COLO668 (cell line): ENCODE measurements around the gene NFATC1.
"Not testable (repeated sequence)": the region's sequence is repeated elsewhere in the genome, so short reads cannot be mapped to it uniquely, and the experiment has no call there.

Source experiments
- DNase-seq: peaks from one replicate; lab custom pipeline; 2025; ENCODE audit not compliant: unreplicated experiment; lab: John Stamatoyannopoulos, UW

NFATC1 gene

DNA sequence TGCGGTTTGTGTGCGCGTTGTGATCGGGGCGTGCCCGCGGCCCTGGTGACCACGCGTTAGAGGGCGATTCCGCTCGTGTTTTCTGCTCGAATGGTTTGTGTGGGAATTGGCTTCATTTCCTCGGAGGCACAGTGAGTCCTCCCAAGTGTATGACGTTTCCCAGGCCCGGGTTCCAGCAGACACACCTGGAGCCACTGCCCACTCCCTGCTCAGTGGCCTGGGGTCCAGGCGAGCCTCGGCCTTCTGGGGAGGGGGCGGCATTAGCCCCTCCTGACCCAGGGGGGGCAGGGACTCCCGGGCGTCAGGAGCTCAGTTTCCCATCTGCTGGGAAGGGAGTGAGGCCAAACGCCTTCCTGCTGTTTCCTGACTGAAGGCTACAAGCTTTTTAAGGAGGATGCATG, 92.1 kb downstream of the NFATC1 start:
- DNase-seq: no peak

DNA sequence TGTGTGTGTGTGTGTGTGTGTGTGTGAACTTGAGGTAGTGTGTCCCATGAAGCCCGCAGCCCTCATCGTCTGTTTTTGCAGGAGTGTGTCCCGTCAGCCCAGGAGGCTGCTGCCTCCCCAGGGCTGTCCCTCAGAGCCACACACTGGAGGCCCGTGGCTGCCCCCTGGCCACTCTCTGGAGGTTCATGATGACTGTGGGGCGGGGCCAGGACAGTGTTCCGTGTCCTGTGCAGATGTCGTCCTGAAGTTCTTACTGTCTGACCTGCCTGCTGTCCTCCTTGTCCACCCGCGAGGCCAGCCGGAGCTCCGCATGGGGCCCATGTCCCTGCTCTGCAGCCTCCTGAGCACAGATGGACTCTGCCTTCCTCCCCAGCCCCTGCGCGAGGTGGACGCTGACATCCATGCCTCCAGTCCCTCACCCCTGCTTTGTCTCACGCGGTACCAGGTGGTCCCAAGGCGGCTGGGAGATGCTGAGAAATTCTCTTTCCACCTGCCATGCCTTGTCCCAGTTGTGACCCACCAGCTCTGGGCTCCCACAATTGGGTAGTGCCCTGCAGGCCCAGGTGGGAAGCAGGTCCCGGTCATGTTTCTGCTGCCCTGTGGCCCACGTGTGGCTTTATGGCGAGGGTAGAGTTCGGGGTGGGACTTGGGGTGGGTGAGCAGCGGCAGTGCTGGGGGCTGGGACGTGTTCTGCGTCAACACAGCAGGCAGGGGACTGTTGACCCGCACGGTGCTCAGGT, 92.8 kb downstream of the NFATC1 start:
- no peak for DNase-seq

DNA sequence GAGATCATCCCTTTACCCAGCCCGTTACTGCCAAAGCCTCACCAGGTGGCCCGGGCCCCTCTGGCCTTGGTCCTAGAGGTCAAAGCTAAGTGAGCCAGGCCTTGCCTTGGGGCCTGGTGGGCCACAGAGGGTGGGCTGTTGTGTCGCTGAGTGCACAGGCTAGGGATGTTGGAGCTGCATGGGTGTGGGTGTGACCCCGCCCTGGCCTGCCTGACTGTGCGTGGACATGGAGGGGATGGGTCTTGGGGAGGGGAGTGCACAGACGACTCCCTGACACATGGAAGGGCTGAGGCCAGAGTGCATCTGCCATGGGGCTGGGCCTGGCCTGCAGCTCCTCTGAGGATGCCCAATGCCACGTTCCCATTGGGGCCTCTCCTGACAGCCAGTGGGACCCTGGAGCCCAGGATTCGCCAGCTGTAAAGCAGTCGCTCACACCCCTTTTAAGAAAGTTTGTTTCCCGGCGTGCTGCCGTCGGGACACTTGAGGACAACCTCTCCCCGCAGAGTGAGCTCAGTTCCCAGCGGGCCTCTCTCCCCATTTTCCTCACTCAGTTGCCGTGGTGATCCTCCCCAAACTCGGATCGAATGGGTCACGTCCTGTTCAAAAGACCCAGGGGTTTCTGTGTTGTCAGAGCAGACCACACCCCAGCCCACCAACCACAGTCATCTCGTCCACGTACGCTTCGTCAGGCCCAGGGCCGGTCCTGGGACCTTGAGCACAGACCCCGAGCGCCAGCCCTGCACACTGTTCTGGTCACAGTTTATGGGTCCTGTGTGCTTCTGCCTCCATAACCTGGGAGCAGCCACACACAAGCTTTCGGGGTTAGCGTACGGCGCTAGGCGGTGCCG, 93.5 kb downstream of the NFATC1 start:
- no peak for DNase-seq

DNA sequence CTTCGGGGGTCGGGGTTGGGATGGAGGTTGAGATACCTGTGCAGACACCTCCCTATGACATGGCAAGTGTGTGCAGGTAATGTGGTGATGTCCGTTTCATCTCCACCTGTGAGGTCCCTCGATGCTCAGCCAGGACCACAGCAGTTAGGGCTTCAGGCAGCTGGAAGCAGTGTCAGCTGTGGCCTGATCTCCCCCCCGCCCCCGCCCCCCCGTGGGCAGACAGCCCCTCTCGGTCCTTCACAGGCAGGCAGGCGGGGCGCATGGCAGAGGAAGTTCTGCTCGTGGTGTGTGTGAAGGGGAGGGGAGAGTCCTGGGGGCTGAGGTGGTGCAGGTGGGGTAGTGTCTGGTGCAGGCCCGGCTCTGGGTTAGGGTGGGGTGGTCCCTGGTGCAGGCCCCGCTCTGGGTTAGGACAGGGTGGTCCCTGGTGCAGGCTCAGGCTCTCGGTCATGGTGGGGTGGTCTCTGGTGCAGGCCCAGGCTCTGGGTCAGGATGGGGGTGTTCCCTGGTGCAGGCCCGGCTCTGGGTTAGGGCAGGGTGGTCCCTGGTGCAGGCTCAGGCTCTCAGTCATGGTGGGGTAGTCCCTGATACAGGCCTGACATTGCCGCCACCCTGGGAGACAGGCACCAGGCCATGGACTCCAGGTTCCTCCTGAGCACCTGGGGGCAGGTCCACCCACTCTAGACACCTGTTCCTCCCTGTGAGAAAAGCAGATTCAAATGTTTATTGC, 94.3 kb downstream of the NFATC1 start:
- no peak for DNase-seq

DNA sequence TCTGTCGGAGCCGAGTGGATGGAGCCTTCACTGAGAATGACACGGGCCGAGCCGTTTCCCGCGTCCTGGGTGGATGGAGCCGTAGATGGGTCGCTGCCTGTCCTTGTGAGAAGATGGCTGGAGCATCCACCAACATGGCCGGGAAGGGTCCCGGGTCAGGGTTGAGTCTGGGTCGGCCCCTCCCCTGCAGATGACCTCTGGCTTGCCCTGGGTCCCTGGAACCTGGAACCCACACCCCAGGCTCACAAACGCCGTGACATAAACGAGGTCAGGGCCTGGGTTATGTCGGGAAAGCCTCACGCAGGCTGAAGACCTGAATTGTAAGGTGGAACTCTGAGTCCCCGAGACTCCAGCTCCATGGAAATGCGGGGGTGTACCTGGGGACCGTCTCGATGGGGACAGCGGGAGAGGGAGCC, 94.9 kb downstream of the NFATC1 start:
- no peak for DNase-seq

DNA sequence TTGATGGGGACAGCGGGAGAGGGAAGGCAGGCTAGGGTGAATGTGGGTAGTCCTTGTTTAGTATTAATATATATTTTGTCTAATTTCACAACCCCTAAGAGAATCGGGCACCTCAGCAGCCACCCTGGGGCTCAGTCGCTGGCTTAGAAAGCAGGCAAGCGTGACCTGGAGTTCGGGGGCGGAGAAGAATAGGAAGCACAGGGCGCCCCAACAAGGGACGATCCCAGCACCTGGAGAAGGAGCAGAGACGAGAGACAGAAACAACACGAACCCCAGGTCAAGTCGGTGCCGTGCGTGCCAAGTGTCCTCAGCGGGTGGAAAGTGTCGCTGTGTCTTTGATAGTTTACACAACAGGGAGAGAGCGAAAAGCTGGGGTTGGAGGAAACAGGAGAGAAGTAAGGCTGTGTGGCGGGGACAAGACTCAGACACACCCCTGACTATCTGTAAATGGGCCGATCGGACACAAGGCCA, 95.4 kb downstream of the NFATC1 start:
- no peak for DNase-seq

DNA sequence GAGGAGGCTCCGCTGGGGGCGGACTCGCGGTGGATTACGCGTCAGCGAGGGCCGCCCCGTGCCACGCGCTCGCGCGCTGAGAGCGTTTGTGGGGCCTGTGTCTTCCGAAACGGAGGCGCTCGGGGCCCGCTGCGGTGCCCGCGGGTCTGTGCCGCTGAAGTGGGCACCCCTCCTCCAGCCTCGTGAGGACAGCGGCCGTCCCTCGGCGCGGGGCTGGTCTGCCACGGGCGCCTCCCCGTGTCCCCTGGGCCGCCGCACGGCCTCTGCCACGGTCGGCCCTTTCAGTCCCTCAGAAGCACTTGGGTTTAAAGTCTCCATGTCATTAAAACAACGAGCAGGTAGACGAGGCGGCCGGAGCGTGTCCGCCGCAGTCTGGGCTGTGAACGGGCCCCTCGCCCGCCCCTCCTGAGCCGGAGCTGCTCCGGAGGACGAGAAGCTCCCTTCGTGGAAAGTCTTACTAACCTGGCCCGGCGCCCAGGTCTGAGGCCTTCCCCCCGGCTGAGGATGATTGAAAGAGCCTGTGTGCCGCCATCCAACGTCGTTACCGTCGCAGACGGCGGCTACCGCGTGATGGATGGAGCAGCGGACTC, 97.6 kb downstream of the NFATC1 start:
- no peak for DNase-seq

DNA sequence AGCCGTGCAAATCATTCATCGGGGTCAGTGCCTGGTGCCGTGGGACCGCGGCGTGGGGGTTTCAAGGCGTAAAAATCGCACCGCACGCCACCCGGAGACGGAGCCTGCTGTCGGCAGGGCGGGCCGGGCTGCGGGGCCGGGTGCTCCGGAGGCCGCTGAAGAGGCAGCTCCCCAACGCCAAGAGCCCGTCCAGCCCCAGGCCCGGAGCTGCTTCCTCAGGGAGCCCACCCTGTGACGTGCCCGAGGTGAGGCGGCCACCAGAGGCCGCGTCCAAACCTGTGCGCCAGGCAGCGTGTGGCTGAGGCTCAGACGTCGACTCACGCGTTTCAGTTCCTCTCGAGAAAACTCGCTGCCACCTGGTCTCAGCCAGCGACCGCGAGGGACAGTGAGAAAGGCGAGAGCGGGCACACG, 98.1 kb downstream of the NFATC1 start:
- DNase-seq: no peak

DNA sequence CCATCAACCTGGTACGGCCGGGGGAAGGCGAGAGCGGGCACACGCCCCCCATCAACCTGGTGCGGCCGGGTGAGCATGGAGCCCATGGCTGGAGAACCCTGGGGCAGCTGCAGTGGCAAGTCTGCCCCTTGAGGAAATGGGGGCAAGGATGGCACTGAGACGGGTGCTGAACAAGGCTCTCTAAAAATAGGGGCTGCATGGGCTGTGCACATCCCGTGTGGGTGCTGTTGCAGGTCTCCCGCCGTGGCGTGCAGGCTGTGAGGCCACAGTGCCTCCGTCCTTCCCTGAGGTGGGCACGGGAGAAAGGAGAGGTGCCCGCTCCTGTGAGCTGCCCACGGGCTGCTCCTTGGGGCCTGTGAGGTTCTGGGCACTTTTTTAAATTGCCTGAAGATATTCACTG, 99.2 kb downstream of the NFATC1 start:
- no peak for DNase-seq

DNA sequence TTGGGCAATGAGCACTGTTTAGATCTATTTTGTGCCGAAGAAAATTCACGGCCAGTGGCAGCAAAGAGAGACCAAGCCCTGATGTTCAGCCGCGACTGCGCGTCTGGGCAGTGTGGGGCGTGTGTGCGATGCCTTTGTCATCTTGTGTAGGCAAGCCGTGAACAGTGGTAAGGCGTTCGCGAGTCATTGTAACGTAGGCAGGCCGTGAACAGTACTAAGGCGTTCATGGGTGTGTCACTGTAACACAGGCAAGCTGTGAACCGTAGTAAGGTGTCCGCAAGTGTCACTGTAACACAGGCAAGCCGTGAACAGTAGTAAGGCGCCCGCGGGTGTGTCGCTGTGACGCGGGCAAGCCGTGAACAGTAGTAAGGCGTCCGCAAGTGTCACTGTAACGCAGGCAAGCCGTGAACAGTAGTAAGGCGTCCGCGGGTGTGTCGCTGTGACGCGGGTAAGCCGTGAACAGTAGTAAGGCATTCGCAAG, 99.9 kb downstream of the NFATC1 start:
- DNase-seq: no peak

DNA sequence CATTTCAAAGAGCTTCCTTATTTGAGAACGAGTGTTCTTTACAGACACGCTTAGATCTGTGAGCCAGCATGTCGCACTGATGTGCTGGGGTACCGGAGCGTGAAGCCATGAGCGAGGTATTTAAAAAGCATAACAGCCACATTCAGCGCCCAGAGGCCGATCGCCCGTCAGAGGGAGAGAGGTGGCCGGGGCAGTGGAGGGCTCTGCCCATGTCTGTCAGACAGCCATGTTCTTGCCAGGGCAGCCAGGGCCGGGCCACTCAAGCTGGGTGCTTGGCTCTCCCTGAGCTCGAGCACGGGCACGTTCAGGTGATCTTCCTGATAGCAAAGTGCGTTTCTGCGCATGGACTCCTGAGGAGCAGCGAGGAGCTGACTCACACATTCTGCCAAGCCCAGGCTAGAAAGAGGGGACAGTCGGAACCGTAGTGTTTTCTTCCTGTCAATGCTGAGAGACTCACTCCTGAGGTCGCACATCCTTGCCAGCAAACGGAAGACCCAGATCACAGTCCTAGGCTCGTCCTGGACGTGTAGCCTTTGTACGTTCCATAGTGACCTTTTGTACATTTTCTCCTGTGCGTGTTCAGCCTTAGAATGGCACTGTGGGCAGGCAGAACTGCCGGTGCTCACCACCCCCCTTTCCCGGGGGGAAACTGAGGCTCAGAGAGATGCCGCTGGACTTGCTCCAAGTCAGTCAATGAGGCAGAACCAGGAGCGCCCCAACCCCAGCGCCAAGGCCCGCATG, 100.7 kb downstream of the NFATC1 start:
- no peak for DNase-seq

DNA sequence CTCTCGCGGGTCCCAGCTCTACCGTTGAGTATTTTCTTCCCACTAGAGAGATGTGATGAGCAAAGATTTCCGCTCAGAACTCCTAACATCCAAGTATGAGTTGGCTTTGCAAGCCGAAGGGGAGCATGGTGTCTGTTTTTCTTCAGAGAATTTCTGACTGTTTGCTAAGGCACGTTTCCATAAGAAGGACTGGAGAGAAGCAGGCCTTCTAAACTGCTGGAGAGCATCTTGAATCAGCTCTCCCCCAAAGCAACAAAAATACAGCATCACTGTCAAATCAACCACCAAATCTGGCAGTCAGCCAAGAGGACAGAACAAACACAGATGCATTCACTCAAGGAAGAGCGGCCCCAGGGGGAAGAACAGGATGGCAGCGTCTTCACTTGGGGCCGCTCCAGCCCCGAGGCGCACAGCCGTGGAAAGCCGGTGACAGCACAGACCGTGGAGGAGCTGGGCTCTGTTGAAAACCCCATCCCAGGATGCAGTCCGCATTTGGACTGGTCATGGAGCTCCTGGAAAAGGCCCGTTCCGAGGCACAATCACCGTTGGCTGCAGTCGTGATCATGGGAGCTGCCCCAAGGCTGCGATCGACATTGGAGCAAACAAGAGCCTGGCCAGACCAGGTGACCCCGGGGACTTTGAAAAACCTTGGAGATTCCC, 101.4 kb downstream of the NFATC1 start:
- DNase-seq: peak; percentile 21

DNA sequence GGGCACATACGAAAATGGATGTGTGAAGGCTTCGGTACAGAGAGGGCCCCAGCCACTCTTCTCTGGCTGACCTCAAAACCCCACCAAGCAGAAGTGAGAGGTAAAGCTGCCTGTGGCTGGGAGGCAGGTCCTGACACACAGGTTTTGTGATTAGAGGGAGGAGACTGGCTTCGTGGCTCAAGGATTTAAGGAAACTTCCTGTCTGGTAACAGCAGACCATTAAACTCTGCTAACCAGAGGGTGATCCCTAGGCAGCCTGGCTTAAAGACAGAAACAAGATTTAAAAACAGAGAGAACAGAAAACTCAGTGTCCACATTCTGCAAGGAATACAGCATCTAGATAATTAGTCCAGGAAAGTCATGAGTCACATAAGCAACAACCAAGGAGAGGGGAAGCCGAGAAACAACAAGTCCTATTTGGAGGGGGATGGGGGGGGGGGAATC, 101.9 kb downstream of the NFATC1 start:
- DNase-seq: no peak

DNA sequence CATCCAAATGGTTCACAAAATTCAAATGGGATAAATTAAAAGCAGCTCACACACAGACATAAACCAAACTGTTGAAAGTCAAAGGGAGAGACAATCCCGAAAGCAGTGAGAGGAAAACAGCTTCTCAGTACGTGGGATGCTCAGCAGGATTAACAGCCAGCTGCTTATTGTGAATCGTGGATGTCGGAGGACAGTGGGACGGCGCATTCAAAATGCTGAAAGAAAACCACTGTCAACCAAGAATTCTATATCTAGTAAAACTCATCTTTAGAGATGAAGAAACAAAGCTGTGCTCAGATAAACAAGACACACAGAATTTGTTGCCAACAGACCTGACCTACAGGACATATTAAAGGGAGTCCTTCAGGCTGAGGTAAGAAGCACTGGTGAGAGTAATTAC, 102.9 kb downstream of the NFATC1 start:
- no peak for DNase-seq

DNA sequence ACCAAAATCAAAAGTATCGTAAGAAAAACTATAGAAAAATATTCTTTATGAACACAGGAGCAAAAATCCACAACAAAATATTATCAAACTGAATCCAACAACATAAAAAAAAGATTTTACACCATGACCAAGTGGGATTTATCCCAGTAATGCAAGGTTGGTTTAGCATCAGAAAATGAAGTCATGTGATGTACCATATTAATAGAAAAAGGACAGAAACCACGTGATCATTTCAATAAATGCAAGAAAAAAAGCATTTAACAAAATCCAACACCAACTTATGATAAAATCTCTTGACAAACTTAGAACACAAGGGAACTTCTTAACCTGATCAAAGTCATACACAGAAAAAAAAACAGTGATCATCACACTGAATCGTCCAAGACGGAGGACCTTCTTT, 105.3 kb downstream of the NFATC1 start:
- no peak for DNase-seq

DNA sequence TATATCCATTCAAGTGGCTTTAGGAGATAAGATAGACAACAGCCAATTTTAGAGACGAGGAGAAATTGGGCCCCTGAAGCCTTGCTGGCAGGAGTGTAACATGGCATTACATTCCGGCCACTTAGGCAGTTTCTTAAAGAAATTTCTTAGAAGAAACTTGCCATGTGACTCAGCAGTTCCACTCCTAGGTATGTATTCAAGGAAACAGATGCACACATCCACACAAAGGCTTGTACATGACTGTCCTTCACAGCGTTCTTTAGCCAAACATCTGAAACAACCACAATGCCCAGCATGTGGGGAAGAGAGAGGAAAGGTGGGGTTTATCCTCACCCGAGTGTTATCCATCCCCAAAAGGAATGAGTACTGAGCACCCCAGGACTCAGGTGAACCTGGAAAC, 107.1 kb downstream of the NFATC1 start:
- no peak for DNase-seq

DNA sequence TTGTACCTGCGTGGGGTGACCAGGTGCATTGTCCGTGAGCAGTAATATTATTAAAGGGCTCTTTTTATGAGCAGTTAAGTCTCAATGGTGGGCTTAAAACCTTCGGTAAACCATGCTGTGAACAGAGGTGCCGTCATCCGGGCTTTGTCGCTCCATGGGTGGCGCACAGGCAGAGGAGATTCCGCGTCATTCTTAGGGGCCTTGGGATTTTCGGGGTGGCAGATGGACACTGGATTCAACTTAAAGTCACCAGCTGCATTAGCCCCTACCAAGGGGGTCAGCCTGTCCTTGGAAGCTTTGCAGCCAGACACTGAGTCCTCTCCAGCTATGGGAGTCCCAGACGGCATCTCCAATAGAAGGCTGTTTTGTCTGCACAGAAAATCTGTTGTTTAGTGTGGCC, 107.7 kb downstream of the NFATC1 start:
- DNase-seq: no peak

DNA sequence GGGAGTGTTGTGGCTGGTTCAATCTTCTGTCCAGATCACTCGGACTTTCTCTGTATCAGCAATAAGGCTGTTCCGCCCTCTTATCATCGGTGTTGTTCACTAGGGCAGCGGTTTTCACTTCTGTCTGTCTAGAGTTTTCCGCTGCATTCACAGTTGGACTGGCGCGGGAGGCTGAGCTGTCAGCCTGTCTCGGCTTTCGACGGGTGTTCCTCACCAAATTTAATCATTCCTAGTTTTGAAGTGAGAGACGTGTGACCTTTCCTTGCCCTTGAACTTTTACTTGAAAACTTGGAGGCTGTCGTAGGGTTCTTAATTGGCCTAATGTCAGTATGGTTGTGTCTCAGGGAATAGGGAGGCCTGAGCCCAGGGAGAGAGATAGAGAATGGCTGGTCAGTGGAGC, 108.3 kb downstream of the NFATC1 start:
- no peak for DNase-seq

DNA sequence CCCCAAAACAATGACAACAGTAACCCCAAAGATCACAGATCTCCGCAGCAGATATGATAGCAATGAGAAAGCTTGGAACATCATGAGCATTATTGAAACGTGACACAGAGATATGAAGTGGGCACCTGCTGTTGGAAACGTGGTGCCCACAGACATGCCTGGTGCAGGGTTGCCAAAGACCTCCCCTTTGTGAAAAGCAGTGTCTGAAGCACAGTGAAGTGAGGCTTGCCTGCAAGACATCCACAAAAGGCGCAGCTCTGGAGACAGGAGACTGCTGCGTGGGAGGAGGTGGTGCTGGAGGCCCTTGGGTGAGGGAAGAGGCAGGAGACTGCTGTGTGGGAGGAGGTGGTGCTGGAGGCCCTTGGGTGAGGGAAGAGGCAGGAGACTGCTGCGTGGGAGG, 108.8 kb downstream of the NFATC1 start:
- not testable (repeated sequence) for DNase-seq

DNA sequence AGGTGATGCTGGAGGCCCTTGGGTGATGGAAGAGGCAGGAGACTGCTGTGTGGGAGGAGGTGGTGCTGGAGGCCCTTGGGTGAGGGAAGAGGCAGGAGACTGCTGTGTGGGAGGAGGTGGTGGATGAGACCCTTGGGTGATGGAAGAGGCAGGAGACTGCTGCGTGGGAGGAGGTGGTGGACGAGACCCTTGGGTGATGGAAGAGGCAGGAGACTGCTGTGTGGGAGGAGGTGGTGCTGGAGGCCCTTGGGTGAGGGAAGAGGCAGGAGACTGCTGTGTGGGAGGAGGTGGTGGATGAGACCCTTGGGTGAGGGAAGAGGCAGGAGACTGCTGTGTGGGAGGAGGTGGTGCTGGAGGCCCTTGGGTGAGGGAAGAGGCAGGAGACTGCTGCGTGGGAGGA, 109.7 kb downstream of the NFATC1 start:
- not testable (repeated sequence) for DNase-seq
